Right kidney (tissue), 1 donor: ENCODE measurements around the gene SMG5.
"Not testable (repeated sequence)": the region's sequence is repeated elsewhere in the genome, so short reads cannot be mapped to it uniquely, and the experiment has no call there.

ENCODE experiments used
- DNase-seq: peaks from one replicate; pipeline ENCODE4 v3.0.0-alpha.2; 2016

Gene SMG5

GRCh38 chr1:156245451-156246232, 37.0 kb downstream of the SMG5 start:
- DNase-seq: peak; percentile 69

GRCh38 chr1:156244712-156245111, 37.9 kb downstream of the SMG5 start:
- peak; percentile 9 for DNase-seq

GRCh38 chr1:156244126-156244525, 38.5 kb downstream of the SMG5 start:
- no peak for DNase-seq

- DNase-seq: peak; percentile 6
Measured at GRCh38 chr1:156242738-156243137, 39.9 kb downstream of the SMG5 start.

- DNase-seq: no peak
Measured at GRCh38 chr1:156241926-156242325, 40.7 kb downstream of the SMG5 start, which contains the start of gene BGLAP. TSS of gene BGLAP (plus strand) at chr1:156242184. CDS start at chr1:156242232, 48 bp downstream.

GRCh38 chr1:156241311-156241811, 41.3 kb downstream of the SMG5 start:
- DNase-seq: no peak

GRCh38 chr1:156238248-156238647, 44.4 kb downstream of the SMG5 start:
- no peak for DNase-seq

GRCh38 chr1:156236164-156236563, 46.5 kb downstream of the SMG5 start:
- DNase-seq: no peak

- no peak for DNase-seq
Measured at GRCh38 chr1:156233426-156234127, 49.0 kb downstream of the SMG5 start.

GRCh38 chr1:156232201-156232894, 50.3 kb downstream of the SMG5 start:
- no peak for DNase-seq

GRCh38 chr1:156230473-156230837, 52.2 kb downstream of the SMG5 start:
- DNase-seq: no peak

- no peak for DNase-seq
Measured at GRCh38 chr1:156229809-156230472, 52.7 kb downstream of the SMG5 start.

GRCh38 chr1:156228501-156228900, 54.1 kb downstream of the SMG5 start:
- DNase-seq: no peak

- DNase-seq: no peak
Measured at GRCh38 chr1:156226782-156227181, 55.8 kb downstream of the SMG5 start.

- no peak for DNase-seq
Measured at GRCh38 chr1:156226116-156226538, 56.5 kb downstream of the SMG5 start.

- no peak for DNase-seq
Measured at GRCh38 chr1:156225677-156226014, 57.0 kb downstream of the SMG5 start.

GRCh38 chr1:156221986-156222692, 60.5 kb downstream of the SMG5 start:
- no peak for DNase-seq

GRCh38 chr1:156220226-156220625, 62.4 kb downstream of the SMG5 start:
- no peak for DNase-seq

- no peak for DNase-seq
Measured at GRCh38 chr1:156217871-156218270, 64.8 kb downstream of the SMG5 start.

- DNase-seq: not testable (repeated sequence)
Measured at GRCh38 chr1:156216361-156217086, 66.1 kb downstream of the SMG5 start.
